Upper lobe of left lung (tissue), 6 donors: ENCODE measurements around the gene FAM118B. TPM values are rescaled to one million over a fixed set of nuclear protein-coding genes. Genes with fewer than 3 reads are reported as not detected.

Source experiments
- ATAC-seq, 2 donors: fragments of 200-7000 bp; cut with Tn5 transposase; one replicate each; pipeline ENCODE4 v1.9.1; 2022; ENCODE audit warnings: mild to moderate bottlenecking in 2 of 2, moderate library complexity in 2 of 2; ENCODE audit not compliant: low FRiP score in 2 of 2
- DNase-seq, 2 donors: peaks; one replicate each; pipeline ENCODE4 v3.0.0-alpha.2; 2019 to 2020
- H3K27ac ChIP-seq, 4 donors: fragments of 200-600 bp; sonication (generic); one replicate each; pipeline ENCODE4 v1.5.1; 2016 to 2019
- H3K27me3 ChIP-seq, 4 donors: fragments of 200-600 bp; sonication (generic); one replicate each; pipeline ENCODE4 v1.5.1; 2017 to 2019
- H3K36me3 ChIP-seq, 4 donors: fragments of 200-600 bp; sonication (generic); one replicate each; pipeline ENCODE4 v1.5.1; 2016 to 2019
- H3K4me1 ChIP-seq, 4 donors: fragments of 200-600 bp; sonication (generic); one replicate each; pipeline ENCODE4 v1.5.1; 2018 to 2019
- H3K4me3 ChIP-seq, 4 donors: fragments of 200-600 bp; sonication (generic); one replicate each; pipeline ENCODE4 v1.5.1; 2017 to 2019; ENCODE audit warnings: mild to moderate bottlenecking in 2 of 4, moderate library complexity in 1 of 4
- H3K9me3 ChIP-seq, 4 donors: fragments of 200-600 bp; sonication (generic); one replicate each; pipeline ENCODE4 v1.5.1; 2018 to 2019
- CTCF ChIP-seq, 6 experiments: fragments of 450-650 bp in 4 of 6; fragments of 200-600 bp in 2 of 6; sonication (generic) in 2 of 6; IDR thresholded peaks; one replicate each; pipeline ENCODE4 v1.5.1; 2016 to 2019; ENCODE audit warnings: antibody characterized with exemption in 6 of 6
- EP300 ChIP-seq, 4 donors: sonication (generic); formaldehyde crosslinking; IDR thresholded peaks; one replicate each; pipeline ENCODE4 v1.5.1; 2017; ENCODE audit warnings: antibody characterized with exemption in 4 of 4, control low read depth in 2 of 4
- POLR2A ChIP-seq, 4 donors: fragments of 450-650 bp; IDR thresholded peaks; one replicate each; pipeline ENCODE4 v1.5.1; 2016 to 2017; ENCODE audit warnings: antibody characterized with exemption in 4 of 4, mild to moderate bottlenecking in 2 of 4
- POLR2AphosphoS5 ChIP-seq, 2 donors: sonication (generic); formaldehyde crosslinking; IDR thresholded peaks; one replicate each; pipeline ENCODE4 v1.5.1; 2017; ENCODE audit warnings: antibody characterized with exemption in 2 of 2
- WGBS, 2 donors: methylation state at CpG; one replicate each; pipeline ENCODE4 v1.1.5; 2017 to 2018; 5-methylcytosine and 5-hydroxymethylcytosine counted together
- total RNA-seq, 6 donors: library from RNA; depleted of rRNA in 4 of 6; stranded (reverse); fragments of >200 nt in 4 of 6; gene quantifications; one replicate each; pipeline versions ENCODE4 v1.1.0 to v1.2.1, GENCODE V29; 2016 to 2021
- donor health status: DM: no; HTN: no; CAD: no; lungs with moderate emphysema.
- donor health status: DM: no; HTN: yes; CAD: no; lungs with severe emphysema.

The FAM118B gene
- total RNA-seq, 6 donors from 2014 or later: 9.2 to 36.7 (median 31.2) TPM

- Histone ChIP-seq H3K36me3 (peaks cover 24 to 70% (median 41%) of the 10 kb centered on the region in 4 donors), H3K27me3 (no peaks in the 10 kb centered on the region), H3K27ac (no peak overlapping the region), H3K9me3 (no peaks in the 10 kb centered on the region), H3K4me1 (peaks cover 12 to 21% (median 15%) of the 10 kb centered on the region in 4 donors), H3K4me3 (no peak overlapping the region)
- no peak for ATAC-seq
- no peak for TF ChIP-seq CTCF (IDR thresholded peaks at IDR 0.05)
- TF ChIP-seq EP300 (IDR thresholded peaks at IDR 0.05): no peak
- TF ChIP-seq POLR2AphosphoS5 (IDR thresholded peaks at IDR 0.05): no peak
- TF ChIP-seq POLR2A (IDR thresholded peaks at IDR 0.05): no peak
- 93 to 95% methylated on average over 2 of the region's 2 CpGs for WGBS, 2 donors
- no peak for DNase-seq
Observed at GRCh38 chr11:126207896-126208295, 3.7 kb upstream of the FAM118B start.

GRCh38 chr11:126210871-126211235 is 729 bp upstream of the FAM118B start:
- WGBS, 2 donors: 4 to 7% methylated on average over 17 to 20 of the region's 20 CpGs
- peaks cover 23 to 38% (median 35%) of the 10 kb centered on the region in 4 donors for H3K4me1 ChIP-seq
- DNase-seq (no peak), ATAC-seq (no peak)
- H3K36me3 ChIP-seq: peaks cover 3 to 40% (median 15%) of the 10 kb centered on the region in 4 donors
- peak overlapping the region; percentile 82 to 91 (median 86) for H3K4me3 ChIP-seq
- no peaks in the 10 kb centered on the region for H3K9me3 ChIP-seq
- H3K27me3 ChIP-seq: no peaks in the 10 kb centered on the region
- TF ChIP-seq CTCF (IDR thresholded peaks at IDR 0.05) (no peak), EP300 (IDR thresholded peaks at IDR 0.05) (no peak), POLR2A (IDR thresholded peaks at IDR 0.05) (no peak), POLR2AphosphoS5 (IDR thresholded peaks at IDR 0.05) (no peak)
- peak overlapping the region; percentile 51 to 77 (median 60) for H3K27ac ChIP-seq

GRCh38 chr11:126212089-126212660 is 593 bp downstream of the FAM118B start:
- H3K9me3 ChIP-seq: no peaks in the 10 kb centered on the region
- peaks cover 23 to 45% (median 35%) of the 10 kb centered on the region in 4 donors for H3K4me1 ChIP-seq
- no peak for DNase-seq
- WGBS, 2 donors: 1 to 3% methylated on average over 15 of the region's 15 CpGs
- H3K27me3 ChIP-seq: no peaks in the 10 kb centered on the region
- ATAC-seq: no peak
- peak overlapping the region; percentile 12 to 77 (median 63) for H3K27ac ChIP-seq
- TF ChIP-seq CTCF (IDR thresholded peaks at IDR 0.05) (no peak), EP300 (IDR thresholded peaks at IDR 0.05) (no peak), POLR2AphosphoS5 (IDR thresholded peaks at IDR 0.05) (no peak), POLR2A (IDR thresholded peaks at IDR 0.05) (no peak)
- peak overlapping the region; percentile 82 to 91 (median 86) for H3K4me3 ChIP-seq
- peaks cover 0 to 27% (median 10%) of the 10 kb centered on the region in 4 donors for H3K36me3 ChIP-seq

GRCh38 chr11:126214441-126214840 is 2.9 kb downstream of the FAM118B start:
- Histone ChIP-seq H3K4me3 (no peak overlapping the region), H3K27ac (peak overlapping the region in 2 of 4 donors; percentile 25 to 28), H3K27me3 (no peaks in the 10 kb centered on the region), H3K36me3 (peaks cover 0 to 5% (median 2%) of the 10 kb centered on the region in 4 donors), H3K4me1 (peaks cover 23 to 56% (median 38%) of the 10 kb centered on the region in 4 donors), H3K9me3 (no peaks in the 10 kb centered on the region)
- ATAC-seq: no peak
- DNase-seq: peak in 1 of 2 donors; percentile 37
- WGBS, 2 donors: 28 to 39% methylated on average over 2 of the region's 2 CpGs
- no peak for TF ChIP-seq CTCF (IDR thresholded peaks at IDR 0.05)
- no peak for TF ChIP-seq POLR2AphosphoS5 (IDR thresholded peaks at IDR 0.05)
- no peak for TF ChIP-seq EP300 (IDR thresholded peaks at IDR 0.05)
- no peak for TF ChIP-seq POLR2A (IDR thresholded peaks at IDR 0.05)

GRCh38 chr11:126214841-126215240 is 3.3 kb downstream of the FAM118B start:
- DNase-seq: peak in 1 of 2 donors; percentile 48
- H3K27ac ChIP-seq: peak overlapping the region in 3 of 4 donors; percentile 24 to 28 (median 25)

More at GRCh38 chr11:126214841-126215240, 3.3 kb downstream of the FAM118B start:
- H3K9me3 ChIP-seq: no peaks in the 10 kb centered on the region
- WGBS, 2 donors: 18 to 36% methylated on average over 6 of the region's 6 CpGs
- ATAC-seq: no peak
- peaks cover 0 to under 1% (median under 1%) of the 10 kb centered on the region in 4 donors for H3K36me3 ChIP-seq
- TF ChIP-seq POLR2A (IDR thresholded peaks at IDR 0.05): no peak
- TF ChIP-seq CTCF (IDR thresholded peaks at IDR 0.05): no peak
- no peaks in the 10 kb centered on the region for H3K27me3 ChIP-seq
- peak overlapping the region in 1 of 4 donors; percentile 14 for H3K4me3 ChIP-seq
- H3K4me1 ChIP-seq: peaks cover 23 to 56% (median 38%) of the 10 kb centered on the region in 4 donors
